Measurements from ENCODE around the gene CXXC5. TPM values are rescaled to one million over a fixed set of nuclear protein-coding genes. Genes with fewer than 3 reads are reported as not detected.

Gene CXXC5
- total RNA-seq, 1 experiment from 2014 or later: 39.8 TPM

DNA sequence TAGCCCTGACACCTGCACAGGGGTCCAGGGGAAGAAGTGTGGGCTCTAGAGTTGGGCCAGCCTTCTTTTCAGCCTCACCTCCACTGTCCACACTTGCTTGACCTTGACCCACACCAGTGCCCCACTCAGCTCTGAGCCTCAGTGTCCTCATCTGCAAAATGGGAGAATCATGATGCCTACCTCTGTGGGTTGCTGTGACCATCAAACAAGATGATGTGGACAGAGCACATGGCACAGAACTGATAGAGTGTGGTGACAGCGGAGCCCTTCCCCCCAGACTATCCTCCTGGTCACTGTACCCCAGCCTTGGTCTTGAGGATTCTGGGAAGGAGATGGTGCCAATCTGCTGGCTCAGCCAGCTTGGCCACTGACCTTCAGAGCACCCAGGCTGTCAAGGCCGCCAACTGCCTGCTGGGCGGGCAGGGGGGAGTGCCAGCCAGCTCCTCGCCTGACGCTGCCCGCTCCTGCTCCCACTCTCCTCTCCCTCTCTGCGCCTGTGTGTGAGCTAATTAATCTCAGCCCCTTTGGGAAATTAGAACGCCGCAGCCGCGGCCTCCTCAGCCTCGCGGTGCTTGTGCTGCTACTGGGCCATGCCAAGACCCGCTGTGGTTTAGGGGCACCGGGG lies 16.7 kb downstream of the CXXC5 start:
- no peak for DNase-seq (ENCODE audit: low read depth)

DNA sequence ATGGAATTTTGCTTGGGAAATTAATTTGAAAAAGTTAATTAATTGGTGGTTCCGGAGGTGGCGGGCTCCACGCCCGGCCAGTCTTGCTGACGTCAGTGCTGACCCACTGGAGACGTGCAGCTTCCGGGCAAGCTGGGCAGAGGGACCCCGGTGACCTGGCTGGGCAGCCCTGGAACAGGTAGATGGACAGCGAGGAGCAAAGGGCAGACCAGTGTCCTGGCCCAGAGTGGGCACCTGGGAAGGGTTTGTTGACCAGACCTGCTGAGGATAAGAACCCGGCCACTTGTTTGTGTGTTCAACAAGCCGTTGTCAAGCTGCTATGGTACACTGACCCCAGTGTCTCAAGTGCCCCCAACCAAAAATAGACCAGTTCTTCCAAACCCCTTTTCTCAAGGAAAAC lies 17.5 kb downstream of the CXXC5 start:
- DNase-seq (ENCODE audit: low read depth): no peak

DNA sequence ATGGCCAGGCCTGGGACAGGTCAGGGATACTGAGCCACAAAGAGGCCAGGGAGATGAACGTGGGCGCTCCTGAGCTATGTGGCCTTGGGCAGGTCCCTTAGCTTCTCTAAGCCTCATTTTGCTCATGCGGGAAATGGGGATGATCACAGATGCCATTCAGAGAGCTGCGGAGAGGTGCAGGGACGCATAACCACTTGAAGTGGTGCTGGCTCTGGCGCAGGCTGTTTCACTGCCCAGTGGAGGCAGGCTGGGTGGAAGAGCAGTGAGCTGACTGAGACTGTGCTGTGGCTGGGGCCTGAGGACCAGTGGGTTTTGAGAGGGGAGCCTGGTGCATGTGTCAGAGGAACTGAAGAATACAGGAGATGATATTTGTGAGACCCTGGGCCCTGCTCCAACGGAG lies 18.4 kb downstream of the CXXC5 start:
- DNase-seq (ENCODE audit: low read depth): no peak

DNA sequence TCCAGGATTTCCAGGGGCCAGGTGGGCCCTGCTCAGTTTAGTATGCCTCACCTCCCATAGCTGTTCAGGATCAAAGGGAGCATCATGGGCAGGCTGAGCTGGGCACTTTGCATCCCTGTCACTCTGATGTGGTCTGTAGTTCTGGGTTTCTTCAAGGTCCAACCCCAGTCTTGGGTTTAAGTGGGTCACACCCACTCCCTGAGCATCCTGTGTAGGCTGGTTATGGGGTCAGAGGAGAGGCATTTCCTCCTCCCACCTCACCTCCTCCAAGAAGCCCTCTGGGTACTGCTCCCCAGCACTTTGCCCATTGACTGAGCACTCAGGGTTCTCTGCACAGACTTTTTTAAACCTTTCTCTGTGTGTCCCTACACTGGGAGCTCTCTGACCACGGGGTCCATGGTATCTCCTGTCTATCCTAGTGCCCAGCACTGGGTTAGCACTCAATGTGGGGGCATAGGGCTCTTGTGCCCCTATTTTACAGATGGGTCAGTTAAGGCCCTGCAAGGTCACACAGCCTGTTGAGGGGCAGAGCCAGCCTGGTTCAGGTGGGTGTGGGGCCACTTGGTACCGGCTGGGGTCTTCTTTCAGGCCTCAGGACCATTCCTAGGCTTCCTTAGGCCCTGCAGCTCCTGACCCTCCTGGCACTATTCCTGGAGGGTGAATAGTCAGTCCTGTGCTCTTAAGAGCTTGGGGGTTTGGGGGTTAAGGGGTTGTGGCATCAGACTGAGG lies 19.0 kb downstream of the CXXC5 start:
- DNase-seq (ENCODE audit: low read depth): peak; percentile 29

DNA sequence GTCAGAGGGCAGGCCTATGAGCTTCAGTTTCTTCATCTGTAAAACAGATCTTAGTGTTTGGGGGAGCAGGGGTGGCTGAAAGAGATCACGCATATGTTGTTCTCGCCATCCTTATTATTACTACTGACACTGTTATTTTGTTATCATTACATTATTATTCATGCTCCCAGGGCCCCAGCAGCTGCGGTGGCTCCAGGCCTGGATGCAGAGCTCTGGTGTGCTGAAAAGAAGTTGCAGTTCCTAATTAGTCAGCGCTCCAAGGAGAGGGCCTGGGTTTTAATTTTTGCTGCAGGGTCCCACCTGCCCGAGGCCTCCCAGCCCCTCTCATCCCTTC lies 19.5 kb downstream of the CXXC5 start:
- DNase-seq (ENCODE audit: low read depth): no peak

DNA sequence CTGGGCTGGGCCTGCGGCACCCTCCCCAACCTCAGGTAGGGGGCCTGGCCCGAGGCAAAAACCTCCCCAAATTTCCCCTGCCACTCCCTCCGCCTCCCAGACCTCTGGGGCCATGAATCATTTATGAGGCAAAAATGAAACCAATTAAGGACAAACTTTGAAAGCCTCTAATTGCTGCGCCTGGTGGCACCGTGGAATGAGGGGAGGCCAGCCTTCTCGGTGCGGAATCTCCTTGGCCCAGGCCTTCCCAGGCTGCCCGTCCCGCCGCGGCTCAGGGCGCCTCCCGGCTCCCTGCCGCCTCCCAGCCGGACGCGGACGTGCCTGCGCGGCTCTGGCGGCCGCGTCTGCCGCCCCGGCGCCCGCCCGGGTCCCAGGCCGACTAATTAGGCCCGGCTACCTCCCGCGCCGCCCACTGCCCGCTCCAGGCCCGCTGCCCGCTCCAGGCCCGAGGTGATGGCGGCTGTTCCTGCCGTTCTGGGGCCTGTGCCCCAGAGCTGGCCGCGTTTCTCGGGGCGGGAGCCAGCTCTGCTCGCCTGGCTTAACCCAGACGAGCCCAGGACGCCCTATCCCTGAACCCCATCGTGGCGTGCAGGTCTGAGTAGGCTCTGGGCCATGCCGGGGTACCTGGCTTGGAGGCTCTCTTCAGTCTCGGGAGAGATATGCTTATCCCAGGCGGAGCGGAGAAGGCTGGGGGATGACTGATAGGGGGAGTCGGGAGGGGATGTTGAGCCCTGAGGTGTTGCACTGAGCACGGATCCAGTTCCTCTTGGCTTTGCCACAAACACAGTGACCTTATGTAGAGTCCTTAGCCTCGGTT lies 20.1 kb downstream of the CXXC5 start:
- peak; percentile 79 for DNase-seq (ENCODE audit: low read depth)

DNA sequence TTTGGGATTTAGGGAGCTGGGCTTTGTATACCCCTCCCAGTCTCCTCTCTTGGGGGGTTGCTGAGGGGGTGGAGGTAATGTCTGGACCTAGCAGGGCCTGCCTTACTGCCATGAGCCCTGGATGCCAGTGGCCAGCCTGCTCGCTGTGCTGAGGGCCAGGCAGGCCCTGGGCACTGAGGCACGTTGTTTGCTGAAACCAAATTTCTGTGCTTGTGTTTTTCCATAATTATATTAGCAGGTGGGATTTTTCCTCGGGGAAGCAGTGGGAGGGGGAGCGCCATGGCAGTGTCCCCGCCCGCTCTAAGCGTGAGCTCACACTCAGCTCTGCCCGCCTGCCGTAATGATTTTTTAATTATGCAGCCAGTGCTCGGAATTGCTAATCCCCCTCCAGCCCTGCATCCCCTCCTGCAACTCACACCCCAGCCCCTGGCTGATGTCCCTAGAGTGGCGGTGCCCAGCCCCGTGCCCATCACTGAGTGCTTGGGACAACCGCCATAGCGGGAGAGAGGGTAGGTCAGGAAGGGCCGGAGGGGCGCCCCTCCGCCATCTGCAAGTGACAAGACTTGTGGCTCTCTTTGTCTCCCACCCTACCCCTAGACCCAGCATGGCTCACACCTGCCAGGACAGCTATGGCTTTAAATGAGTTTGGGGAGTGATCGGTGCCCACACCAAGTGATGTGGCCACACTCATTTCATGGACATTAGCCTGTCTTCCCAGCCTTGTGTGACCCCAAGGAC lies 20.9 kb downstream of the CXXC5 start:
- no peak for DNase-seq (ENCODE audit: low read depth)

DNA sequence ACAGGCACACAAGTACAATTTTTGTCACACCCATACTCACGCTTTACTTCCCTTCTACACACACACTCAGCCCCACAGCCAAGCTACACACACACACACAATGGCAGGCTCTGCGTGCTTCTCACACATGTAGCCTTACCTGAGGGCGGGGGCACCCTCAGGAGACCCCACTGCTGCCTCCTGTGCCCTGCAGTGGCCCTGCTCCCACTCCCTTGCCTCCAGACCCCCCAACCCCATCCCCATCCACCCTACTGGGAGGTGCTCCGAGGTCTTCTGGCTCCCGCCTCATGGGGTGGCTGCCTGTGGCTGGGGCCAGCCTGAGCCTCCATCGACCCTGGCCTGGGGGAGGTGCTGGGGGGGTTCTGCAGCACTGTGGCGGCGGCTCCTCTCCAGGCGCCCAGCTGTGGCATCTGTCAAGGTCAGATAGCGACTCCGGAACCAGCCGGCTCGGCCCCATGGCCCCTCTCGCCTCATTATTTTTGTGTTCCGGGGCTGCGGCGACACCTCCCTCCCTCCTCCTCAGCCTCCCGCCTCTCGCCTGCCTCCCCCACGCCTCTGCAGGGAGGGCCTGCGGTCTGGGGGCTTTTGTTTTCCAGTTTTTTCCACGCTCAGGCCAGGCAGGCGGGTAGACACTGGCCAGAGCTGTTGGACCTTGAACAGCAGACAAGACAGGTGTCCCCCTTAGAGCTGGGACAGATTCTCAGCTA lies 21.7 kb downstream of the CXXC5 start:
- no peak for DNase-seq (ENCODE audit: low read depth)

DNA sequence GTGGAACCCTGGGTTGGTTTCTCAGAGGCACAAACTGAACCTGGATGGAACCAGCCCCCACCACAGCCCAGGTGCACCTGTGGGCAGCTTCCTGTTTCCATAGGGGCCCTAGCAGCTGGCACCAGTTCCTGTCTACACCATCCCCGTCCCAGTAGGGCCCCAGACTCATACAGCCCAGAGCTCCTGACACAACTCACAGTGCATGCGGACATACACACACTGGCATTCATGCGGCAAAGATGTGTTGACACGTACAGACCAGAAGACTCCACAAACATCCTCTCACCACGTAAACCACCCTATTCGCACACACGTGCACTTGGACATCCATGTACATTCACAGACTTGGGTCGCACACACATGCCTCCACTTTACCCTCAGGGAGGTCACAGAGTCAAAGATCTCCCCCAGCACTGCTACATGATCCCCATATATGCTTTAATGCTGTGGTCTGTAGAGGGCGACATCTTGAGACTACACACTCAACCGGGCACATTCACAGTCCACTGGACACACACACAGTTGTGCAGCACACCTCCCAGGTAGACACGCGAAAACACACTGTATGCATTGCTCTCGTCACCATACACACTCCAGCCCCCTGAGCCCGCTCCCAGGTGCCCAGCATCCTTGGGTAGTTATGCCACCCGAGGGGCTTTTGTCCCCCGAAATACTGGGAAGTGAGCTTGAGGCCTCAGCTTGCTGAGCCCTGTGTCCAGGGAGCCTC lies 22.4 kb downstream of the CXXC5 start:
- no peak for DNase-seq (ENCODE audit: low read depth)

DNA sequence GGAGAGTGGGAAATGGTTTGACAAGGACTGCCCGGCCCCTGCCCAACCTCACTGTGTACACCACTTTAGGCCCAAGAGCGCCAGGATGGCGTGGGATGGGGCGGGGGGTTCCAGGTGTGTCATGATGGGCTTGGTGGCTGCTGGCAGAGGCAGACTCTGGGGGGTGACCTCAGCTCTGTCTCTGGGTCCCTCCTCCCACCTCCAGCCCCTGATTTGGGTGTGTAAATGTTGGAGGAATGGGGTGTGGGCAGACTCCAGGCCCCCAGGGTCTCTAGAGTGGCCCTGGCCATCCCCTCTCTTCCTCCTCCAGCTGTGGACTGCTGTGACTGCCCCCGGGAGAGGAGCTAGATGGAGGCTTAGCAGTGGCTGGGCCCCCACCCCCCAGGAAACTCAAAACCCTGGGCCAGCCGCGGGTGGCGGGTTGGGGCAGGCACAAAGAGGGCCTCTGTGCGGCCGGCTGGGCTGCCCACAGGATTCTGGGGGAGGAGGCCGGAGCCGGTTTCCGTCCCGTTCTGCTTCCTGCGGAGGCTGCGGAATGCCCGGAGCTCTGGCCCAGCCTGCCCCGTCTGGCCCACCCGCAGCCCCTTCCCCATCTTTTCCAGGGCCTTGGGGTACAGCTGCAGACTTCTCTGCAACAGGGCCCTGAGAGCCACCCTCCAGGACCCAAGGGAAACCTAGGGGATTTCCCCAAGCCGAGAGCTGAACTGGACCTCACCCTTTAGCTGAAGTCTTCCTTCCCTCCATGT lies 23.1 kb downstream of the CXXC5 start:
- DNase-seq (ENCODE audit: low read depth): peak; percentile 77

DNA sequence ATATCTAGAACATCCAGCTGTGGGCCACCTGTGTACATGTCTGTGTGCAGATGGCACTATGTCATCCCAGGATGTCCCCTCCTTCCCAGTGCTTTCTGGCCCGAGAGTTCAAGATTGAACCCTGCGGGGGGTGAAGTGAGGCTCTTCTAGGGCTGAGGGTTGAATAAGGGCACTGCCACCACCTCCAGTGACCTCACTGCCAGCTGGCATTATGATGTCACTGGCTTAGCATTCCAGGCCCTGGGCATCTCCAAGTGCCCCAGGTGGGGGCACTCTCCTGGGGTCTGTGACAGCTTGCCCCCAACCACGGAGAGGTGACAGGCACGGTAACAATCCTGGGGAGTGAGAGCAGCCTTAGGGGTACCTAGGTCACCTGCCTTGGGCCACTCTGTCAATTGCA lies 27.1 kb downstream of the CXXC5 start:
- DNase-seq (ENCODE audit: low read depth): no peak

DNA sequence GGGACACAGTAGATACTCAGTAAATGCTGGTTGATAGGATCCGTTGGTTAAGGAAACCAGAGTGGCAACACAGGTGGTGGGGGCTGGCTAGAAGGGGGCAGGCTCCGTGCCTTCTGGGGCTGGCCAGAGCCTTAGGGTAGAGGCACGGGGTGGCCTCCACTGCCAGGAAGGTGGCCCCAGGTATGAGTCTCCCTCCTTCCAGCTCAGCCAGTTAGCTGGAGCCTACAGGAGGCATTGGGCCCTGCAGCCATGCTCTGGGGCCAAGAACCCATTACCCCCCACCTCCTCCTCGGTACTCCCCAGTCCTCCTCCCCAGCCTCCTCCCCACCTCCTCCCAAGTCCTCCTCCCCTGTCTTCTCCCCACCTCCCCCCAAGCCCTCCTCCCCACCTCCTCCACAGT lies 27.7 kb downstream of the CXXC5 start:
- DNase-seq (ENCODE audit: low read depth): no peak

DNA sequence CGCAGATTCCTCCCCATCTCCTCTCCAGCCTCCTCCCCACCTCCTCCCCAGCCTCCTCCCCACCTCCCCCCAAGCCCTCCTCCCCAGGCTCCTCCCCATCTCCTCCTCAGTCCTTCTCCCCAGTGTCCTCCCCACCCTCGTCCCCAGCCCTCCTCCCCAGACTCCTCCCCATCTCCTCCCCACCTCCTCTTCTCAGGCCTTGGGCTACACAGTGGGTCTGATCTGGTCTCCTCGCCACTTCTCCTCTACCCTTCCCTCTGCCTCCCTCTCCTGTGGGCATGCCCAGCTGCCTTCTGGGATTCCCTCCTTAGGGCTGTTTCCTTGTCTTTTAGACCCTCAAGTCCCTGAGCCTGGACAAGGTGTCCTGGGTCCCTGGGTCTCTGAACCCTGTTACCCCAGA lies 28.3 kb downstream of the CXXC5 start:
- DNase-seq (ENCODE audit: low read depth): no peak

DNA sequence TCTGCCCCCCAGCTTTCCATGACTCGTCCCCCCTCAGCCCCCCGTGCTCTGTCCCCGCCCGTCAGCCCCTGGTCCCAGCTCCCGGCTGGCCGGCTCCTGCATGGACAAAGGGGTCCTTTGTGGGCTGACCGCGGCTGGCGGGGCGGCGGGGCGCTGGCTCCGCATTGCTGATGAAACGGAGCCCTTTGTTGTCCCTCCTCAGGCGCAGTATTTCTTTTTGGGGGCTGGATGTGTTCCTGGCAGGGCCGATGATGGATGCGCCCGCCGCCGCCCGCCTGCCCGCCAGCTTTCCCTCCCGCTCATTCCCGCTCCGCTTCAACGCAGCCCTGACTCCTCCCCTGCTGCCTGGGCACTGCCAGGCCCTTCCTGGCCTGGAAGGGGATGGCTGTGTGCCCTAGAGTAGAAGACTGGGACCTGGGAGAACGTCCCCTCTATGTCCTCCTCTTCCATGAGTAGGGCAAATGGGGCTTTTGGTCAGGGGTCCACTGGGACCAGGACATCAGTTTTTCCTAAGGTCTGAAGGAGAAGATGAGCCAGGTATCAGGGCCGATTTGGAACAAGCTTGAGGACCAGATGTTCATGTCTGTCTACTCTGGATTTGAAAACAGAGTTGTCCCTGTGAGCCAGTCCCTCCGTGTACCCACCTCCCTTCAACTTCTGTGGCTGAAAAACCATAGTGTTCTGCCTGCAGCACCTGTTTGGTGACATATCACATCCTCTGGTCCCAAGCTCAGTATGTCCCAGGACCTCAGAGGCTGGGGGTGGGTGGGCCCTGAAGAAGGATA lies 29.0 kb downstream of the CXXC5 start:
- no peak for DNase-seq (ENCODE audit: low read depth)

DNA sequence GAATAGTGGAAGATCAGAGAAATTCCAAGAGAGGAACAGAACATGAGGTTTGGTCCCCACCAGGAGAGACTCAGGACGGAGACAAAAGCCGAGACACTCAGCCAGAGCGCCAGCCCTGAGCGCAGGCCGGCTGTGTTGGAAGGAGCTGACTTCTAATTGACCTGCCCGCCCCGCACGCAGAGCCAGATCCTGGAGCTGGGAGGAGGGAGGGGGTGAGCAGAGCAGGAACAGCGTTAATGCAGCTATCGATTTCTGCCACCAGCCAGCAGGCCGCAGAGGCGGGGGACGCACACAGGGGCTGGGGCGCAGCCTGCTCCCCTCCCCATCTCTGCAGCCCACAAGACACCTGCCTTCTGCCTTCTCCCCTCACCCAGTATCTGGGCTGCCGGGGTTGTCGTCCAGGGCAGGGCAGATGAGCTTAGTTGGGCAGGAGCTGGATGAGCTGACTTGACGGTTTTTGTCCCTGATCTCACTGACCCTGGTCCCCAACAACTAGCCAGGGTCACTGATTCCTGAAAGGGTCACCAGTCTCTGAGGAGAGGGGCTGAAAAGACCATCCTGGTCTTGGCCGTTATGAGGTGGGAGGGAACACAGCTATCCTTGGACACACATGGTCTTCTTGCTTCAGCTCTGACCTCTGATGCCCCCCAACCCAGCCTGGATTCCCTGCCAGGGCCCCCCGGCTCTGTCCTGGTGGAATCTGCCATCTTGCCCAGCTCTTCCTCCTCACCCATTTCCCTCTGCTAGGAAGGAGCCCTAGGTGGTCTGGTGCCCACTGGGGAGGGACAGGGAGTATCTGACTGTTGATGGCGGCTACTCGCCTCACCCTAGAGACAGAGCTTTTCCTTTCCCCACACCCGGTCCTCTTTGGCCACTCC lies 29.8 kb downstream of the CXXC5 start:
- no peak for DNase-seq (ENCODE audit: low read depth)

DNA sequence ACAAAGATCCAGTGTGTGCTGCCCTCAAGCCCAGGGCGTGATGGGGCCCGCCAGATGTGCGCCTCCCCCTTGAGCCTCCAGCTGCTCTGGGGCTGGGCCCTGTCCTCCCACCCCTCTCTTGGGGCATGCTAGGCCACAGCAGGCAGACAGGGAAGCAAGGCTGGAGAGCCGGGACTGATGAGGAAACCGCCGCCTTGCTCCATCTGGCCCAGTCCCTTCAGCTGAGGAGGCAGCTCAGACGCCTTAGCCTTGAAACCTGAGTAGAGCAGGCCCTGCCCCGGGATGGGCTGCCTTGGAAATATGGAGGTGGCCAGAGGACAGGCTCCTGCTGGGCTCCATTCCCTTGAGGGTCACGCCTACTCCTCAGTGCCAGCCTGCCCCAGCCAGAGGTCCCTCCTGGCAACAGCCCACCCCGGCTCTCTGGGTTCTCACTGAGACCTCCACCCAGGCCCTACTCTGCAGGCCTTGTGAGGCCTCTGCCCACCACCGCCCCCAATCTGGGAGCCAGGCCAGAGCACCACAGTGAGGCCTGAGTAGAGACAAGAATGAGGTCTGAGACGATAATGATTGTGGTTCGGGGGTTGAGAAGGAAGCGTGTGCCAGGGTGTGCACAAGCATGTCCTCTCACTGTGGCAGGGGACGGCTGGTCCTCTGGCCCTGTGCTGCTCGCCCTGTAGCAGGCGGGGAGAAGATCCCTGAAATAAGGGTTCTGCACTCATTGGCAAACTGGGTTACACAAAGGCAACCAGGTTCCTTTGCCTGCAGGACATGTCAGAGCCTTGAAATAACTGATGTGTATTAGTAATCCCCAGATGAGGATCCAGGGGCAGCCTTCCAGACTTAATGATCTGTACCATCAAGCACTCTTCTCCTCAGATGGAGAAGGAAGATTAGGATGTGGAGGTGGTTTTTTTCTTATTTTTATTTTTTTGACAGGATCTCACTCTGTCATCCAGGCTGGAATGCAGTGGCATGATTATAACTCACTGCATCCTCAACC lies 30.9 kb downstream of the CXXC5 start:
- no peak for DNase-seq (ENCODE audit: low read depth)

Data from RPMI7951 (cell line).